NCI-H526 (cell line): ENCODE data around the gene EXOC2.
"Not testable (repeated sequence)": the region's sequence is repeated elsewhere in the genome, so short reads cannot be mapped to it uniquely, and the experiment has no call there.

ENCODE experiments used
- DNase-seq, 2 experiments: peaks; one replicate each; lab custom pipeline; 2025; lab: John Stamatoyannopoulos, UW

The EXOC2 gene

GRCh38 chr6:582370-582769 lies 110.6 kb downstream of the EXOC2 start:
- no peak for DNase-seq

GRCh38 chr6:579339-579738 lies 113.6 kb downstream of the EXOC2 start:
- DNase-seq: peak in 1 of 2 experiments; percentile 32

GRCh38 chr6:572596-573265 lies 120.2 kb downstream of the EXOC2 start:
- DNase-seq: no peak

DNA sequence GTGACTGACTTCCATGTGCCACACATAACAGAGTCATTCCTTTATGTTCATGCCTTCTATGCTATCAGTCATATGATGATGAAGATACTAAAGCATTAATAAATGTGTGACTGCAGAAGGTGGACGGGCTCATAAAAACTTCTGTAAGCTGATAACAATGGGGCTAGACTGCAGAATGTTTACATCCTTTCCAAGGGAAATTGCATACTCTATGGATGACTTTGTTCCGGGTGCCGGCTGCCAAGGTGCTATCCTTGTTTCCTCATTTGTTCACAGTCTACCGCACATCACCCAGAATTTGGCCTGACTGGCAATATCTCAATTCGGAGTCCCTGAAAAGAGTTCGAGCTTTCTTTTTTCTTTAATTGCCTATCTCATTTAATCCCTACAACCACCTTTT lies 121.0 kb downstream of the EXOC2 start:
- no peak for DNase-seq

GRCh38 chr6:570825-571224 lies 122.1 kb downstream of the EXOC2 start:
- no peak for DNase-seq

DNA sequence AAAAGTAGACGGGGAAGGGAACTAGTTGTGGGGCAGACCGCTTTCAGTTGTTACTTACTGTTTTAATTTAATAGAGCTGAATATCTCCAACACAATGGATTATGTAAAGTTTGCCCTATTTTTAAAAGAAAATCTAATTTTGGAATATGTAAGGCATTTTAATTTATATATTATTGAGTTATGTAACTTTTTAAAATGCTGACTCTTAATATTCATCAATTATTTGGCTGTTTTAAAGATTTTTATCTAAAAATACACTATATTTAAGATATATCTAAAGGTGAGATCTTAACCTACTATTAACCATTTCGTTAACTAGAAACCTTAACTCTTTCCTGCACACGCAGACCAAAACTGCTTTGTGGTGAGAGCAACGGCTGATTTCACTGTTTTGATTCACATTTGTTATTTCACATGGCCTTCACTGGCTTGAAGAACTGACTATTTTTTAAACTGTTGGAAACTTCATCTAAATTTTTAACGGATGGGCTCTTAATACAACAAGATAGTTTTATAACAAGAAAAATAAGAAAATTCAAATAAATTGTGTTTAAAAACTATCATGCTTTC lies 123.9 kb downstream of the EXOC2 start:
- no peak for DNase-seq

DNA sequence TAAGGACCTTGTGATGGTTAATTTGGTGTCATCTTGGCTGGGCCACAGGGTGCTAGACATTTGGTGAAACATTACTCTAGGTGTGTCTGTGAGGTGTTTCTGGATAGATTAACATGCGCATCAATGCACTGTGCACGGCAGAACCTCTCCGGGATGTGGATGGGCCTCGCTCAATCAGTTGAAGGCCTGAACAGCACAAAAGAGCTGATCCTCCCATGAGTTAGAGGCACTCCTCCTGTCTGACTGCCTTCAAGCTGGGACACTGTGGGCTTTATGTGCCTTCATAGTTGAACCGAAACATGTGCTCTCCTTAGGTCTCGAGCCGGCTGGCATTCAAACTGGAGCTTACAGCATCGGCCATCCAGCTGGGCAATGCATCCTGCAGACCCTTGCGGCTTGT lies 124.9 kb downstream of the EXOC2 start:
- DNase-seq: no peak

- DNase-seq: no peak
Measured at GRCh38 chr6:563863-564262, 129.1 kb downstream of the EXOC2 start.

GRCh38 chr6:562052-562676 lies 130.8 kb downstream of the EXOC2 start:
- DNase-seq: no peak

DNA sequence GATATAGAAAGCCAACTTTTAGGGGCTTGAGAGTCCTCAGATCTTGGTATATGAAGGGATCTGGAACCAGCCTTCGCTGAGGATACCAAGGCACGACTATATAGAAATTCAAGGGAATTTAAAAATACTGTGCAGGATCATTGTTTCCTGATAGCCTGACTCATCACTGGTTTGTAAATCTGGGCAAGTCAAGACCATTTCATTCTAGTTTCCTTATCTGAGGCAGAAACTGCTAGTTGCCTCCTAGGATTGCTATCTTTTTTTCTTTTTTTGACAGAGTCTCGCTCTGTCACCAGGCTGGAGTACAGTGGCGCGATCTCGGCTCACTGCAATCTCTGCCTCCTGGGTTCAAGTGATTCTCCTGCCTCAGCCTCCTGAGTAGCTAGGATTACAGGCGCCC lies 131.6 kb downstream of the EXOC2 start:
- not testable (repeated sequence) for DNase-seq

- no peak for DNase-seq
Measured at GRCh38 chr6:558959-559358, 134.0 kb downstream of the EXOC2 start.

- DNase-seq: peak in 1 of 2 experiments; percentile 5
Measured at GRCh38 chr6:558089-558488, 134.8 kb downstream of the EXOC2 start.

DNA sequence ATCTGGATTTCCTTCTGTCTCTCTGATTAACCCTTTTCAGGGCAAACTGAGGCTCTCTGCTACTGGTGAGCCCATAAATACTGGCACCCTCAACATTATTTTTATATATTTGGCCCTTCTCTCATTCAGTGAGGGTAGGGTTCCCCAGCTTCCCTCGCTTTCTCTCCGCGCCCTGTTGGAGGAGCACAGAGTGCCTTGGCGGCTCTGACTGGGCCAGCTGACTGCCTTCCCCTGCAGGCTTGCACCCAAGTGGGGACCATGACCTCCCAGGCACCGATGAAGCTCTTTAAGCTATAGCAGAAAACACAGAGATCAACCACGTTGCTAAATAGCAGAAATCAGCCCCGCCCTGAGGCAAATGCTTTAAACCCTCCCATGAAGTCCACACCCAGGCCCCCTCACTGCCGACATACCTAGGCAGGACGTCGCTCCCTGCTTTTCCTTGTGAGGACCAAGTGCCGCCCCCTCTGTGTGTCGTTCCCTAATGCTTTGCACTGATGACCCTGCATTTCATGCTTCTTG lies 141.0 kb downstream of the EXOC2 start:
- DNase-seq: no peak

GRCh38 chr6:551405-551804 lies 141.5 kb downstream of the EXOC2 start:
- DNase-seq: peak in 1 of 2 experiments; percentile 10

- DNase-seq: no peak
Measured at GRCh38 chr6:549906-550305, 143.0 kb downstream of the EXOC2 start.

DNA sequence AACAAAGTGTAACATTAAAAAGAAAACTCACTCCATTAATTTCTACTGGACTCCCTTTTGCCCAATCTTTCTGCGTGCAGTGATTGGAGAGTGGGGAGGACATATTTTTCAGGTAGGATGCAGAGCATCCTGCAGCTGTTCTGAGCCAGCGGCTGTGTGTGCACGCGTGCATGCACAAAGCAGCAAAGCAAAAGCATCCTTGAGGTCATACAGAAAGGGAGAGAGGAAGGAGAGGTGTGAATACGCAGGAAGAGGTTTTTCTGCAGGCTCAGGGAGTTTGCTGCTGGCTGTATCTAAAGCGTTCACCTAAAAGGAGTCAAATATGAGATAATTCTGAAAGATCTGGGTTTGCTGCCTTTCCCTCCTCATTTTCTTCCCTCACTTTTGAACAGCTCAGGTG lies 144.4 kb downstream of the EXOC2 start:
- no peak for DNase-seq

- DNase-seq: no peak
Measured at GRCh38 chr6:548091-548490, 144.8 kb downstream of the EXOC2 start.

DNA sequence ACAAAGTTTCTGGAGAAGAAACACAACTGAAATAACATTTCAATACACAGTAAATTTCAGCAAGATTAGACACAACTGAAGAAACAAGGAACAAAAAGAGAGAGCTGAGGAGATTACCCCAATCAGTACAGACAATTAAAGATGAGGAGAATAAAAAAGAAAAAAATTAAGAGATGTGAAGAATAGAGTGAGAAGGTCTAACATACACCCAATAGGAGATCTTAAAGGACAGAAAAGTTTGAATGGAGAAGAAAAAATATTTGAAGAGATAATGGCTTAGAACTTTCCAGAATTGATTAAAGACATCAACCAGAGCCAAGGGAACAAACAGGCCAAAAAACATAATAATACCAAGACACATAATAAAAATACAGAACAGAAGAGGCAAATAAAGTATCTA lies 152.4 kb downstream of the EXOC2 start:
- no peak for DNase-seq

DNA sequence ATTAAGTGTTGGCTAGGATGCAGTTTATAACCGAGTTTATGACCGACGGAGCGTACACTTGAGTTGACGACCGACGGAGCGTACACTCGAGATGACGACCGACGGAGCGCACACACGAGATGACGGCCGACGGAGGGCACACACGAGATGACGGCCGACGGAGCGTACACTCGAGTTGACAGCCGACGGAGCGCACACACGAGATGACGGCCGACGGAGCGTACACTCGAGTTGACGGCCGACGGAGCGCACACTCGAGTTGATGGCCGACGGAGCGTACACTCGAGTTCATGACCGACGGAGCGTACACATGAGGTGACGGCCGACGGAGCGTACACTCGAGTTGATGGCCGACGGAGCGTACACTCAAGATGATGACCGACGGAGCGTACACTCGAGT lies 155.8 kb downstream of the EXOC2 start:
- DNase-seq: no peak

DNA sequence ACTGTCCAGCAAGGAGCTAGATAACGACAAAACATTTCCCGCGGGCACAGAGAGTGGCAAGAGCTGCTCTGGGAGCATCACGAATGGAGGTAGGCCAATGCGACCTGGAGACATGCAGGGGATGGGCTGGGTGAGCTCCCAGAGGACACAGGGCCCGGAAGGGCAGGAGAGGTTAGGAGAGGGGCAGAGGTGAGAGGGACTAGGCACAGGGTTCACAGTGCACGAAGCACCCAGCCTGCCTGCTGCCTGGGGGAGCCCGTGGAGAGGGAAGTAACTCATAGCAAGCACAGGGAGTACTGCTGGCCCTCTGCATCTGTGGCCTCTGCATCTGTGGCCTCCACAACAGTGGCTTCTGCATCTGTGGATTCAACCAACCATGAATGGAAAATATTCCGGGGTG lies 162.5 kb downstream of the EXOC2 start:
- DNase-seq: no peak

DNA sequence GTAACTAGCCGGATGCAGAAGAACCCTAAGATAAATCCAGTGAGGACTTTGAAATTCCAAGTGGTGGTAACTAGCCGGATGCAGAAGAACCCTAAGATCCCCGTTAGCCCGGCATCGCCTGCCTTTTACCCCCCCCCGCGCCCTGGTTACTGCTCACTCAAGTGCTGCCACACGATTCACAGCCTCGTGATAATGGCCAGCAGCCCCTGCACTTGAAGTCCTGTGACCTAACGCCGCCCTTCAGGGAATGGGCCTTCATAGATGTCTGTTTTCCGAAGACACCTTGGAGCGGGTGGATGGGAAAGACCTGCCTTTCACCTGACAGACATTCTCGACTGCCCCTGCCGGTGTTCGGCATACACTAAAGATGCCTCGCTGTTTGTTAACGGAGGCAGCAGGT lies 163.9 kb downstream of the EXOC2 start:
- DNase-seq: no peak

DNA sequence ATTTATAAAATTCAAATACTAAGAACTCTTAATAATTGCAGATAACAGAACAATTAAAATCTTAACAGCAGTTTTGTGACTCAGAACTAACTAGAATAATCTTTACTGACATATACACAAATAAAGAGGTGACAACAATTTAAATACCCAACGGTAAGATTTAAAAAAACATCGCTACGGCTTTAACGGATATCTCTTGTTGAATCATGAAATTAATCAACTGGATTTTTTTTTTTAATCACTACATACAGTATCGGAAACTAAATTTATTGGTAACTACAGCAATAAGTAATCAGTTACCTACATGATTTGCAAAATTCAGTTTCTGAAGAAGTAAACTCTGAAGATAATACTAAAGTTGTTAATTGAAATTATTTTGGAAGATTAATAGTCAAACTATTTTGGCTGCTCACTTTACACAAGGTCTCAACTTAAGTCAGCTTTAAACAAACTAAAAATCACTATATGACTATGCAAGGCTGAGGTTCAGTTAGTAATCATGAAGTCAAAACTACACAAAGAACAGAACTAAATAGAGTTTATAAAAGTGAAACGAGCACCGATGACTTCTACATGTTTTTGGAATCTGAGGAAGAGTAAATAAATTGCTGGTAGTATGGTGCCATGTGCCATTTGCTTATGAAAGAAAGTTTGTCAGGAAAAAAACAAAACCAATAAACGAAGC lies 164.8 kb downstream of the EXOC2 start:
- DNase-seq: no peak

DNA sequence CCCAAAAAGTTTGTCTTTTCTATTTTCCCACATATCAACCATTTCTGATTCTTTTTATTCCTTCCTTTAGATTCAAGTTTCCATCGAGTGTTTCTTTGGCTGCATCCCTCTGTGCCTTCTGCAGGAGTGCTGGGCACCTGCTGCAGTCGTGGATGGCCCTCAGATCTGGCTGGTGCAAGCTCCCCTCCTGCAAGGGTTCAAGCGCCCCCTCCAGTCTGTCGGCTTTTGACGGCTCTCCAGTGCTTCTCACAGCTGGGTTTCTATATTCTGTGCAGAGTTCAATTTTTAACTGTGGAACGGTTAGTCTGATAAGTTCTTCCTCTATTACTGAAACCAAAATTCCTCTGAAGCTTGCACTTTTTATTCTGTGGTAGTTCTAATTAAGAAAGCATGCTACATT lies 168.1 kb downstream of the EXOC2 start:
- peak in 1 of 2 experiments; percentile 40 for DNase-seq
